GM19328 (cell line): Measurements from ENCODE around the gene NEK5.

Experiments
- ATAC-seq: cut with Tn5 transposase; IDR thresholded peaks from one replicate; pipeline ENCODE4 v1.9.1; 2021; ENCODE audit warnings: mild to moderate bottlenecking, moderate library complexity; ENCODE audit not compliant: unreplicated experiment

NEK5 gene

DNA sequence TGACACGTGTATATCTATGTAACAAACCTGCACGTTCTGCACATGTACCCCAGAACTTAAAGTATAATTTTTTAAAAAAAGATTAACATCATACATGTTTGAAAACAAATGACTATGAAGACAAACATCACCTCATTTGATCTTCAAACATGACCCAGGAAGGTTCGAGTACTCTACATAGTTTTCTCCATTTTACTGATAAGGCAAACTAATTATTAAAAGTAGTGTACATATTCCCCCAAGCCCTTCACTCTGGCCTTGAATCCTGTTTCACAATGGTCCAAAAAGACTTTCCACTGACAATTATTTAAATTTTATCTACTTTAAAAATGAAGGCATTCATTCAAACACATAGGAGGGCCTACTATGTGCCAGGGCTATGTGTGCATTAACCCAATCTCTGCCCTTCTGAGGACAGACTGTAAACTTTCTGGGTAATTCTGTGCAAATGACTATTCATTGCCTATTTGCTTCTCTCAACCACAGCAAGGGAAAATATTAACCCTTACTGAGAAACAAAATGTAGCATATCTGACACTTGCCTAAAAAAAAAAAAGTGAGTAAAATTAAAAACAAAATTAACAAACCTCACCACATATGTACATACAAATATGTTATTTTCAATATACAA, 139.8 kb downstream of the NEK5 start:
- ATAC-seq: no peak
